GM19455 (cell line): ENCODE measurements around the gene HJURP.

Experiments used
- ATAC-seq: cut with Tn5 transposase; IDR thresholded peaks from one replicate; pipeline ENCODE4 v1.9.1; 2021; ENCODE audit not compliant: unreplicated experiment

Gene HJURP

GRCh38 chr2:233794128-233794658 lies 60.1 kb downstream of the HJURP start:
- no peak for ATAC-seq

DNA sequence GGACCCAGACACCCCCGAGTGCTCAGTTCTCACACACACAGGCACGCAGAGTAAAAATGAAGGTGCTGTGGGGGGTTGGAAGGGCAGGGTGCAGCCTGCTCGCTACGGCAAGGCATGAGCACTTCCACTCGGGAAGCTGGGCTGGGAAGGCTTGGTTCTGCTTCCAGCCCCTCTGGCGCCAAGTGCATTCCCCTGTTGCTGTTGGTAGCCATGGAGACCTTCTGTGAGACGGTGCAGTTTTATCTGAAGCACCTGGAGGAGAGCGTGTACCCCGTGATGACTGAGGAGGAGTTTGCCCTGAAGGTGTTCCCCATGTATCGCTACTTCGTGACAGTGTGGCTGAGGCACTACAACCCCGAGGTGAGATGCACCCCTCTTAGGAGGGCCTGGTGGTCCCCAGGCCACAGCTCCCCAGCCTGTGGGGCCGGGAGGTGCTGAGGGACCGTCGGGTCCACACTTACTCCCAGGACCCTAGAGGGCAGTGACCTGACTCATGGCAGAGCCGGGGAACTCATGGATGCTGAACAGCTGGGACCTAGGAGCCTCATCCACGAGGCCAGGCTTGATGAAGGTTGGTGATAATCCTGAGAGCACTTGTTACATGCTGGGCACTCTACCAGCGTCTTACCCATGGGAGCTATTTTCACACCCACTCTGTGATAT lies 60.7 kb downstream of the HJURP start:
- no peak for ATAC-seq

- no peak for ATAC-seq
Observed at GRCh38 chr2:233792720-233793119, 61.6 kb downstream of the HJURP start.

GRCh38 chr2:233791883-233792329 lies 62.4 kb downstream of the HJURP start:
- no peak for ATAC-seq

DNA sequence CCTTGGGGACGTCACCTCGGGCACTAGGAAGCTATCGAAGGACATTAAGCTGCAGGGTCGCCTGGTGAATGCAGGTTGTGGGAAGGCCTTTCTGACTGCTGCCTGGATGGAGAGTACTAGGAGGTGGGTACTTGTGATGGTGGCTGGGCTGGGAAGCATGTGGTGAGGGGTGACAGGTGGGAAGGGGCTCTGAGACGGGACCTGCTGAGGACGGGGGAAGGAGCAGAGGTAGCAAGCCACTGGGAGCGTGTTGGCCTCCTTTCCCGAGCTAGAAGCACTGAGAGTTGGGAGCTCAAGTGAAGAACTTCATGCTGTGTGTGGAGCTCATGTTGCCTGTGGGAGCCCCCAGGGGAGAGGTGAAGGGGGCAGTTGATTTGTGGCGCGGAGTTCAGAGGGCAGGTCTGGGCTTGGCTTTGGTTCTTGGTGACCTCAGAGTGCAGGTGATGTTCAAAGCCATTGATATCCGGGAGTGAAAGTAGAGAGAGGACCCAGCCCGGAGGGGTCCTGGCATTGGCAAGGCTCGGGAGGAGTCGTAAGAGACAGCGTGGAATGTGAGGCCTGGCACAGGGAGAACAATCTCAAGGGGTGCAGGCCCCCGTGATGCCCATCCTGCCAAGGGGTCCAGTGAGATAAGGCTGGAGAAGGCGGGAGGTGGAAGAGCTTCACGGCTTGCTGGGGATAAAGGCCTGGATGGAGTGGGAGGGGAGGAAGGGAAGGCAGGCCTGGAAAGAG lies 63.0 kb downstream of the HJURP start:
- no peak for ATAC-seq

- no peak for ATAC-seq
Observed at GRCh38 chr2:233789554-233789953, 64.8 kb downstream of the HJURP start.
